Measurements from ENCODE around the gene NT5C. TPM values are rescaled to one million over a fixed set of nuclear protein-coding genes. Genes with fewer than 3 reads are reported as not detected.
A peak's percentile ranks its signal among the peaks of the same experiment; 100 is the strongest.

NT5C gene
- total RNA-seq, 4 donors from 2014 or later: 162 to 247 (median 208) TPM

GRCh38 chr17:75125984-75126383 lies 5.6 kb downstream of the NT5C start:
- Histone ChIP-seq H3K4me3 (no peak overlapping the region), H3K27me3 (no peaks in the 10 kb centered on the region), H3K36me3 (no peaks in the 10 kb centered on the region), H3K9me3 (no peaks in the 10 kb centered on the region), H3K27ac (peak overlapping the region in 3 of 4 donors; percentile 82 to 86 (median 83)), H3K4me1 (peaks cover 10 to 85% (median 42%) of the 10 kb centered on the region in 4 donors)
- TF ChIP-seq CTCF (IDR thresholded peaks at IDR 0.05) (no peak), EP300 (IDR thresholded peaks at IDR 0.05; ENCODE audit: low read depth) (no peak), POLR2A (IDR thresholded peaks at IDR 0.05) (no peak), POLR2AphosphoS5 (IDR thresholded peaks at IDR 0.05) (no peak)
- no peak for DNase-seq
- in situ Hi-C loops (cut with MboI; ENCODE audit: low pct_ligation_motif_present in 1 of 4, low pct_unique_long_range_greater_than_20kb in 1 of 4, low sequenced_read_pairs in 3 of 4): no loop called here
- 54 to 63% methylated on average over 2 to 3 of the region's 3 CpGs for WGBS, 2 donors (ENCODE audit: low coverage in 1 of 2)
- intact Hi-C loops (cut with DNase I; ENCODE audit: low total_unique reads): no loop called here

- Histone ChIP-seq H3K27ac (peak overlapping the region; percentile 82 to 89 (median 84)), H3K4me3 (no peak overlapping the region), H3K36me3 (no peaks in the 10 kb centered on the region), H3K27me3 (no peaks in the 10 kb centered on the region), H3K4me1 (peaks cover 13 to 82% (median 38%) of the 10 kb centered on the region in 4 donors), H3K9me3 (no peaks in the 10 kb centered on the region)
- in situ Hi-C loops (cut with MboI; ENCODE audit: low pct_ligation_motif_present in 1 of 4, low pct_unique_long_range_greater_than_20kb in 1 of 4, low sequenced_read_pairs in 3 of 4) (no loop called here), intact Hi-C loops (cut with DNase I; ENCODE audit: low total_unique reads) (no loop called here)
- WGBS, 2 donors (ENCODE audit: low coverage in 1 of 2): 76% methylated on average over 4 of the region's 4 CpGs; no CpG with 5 or more reads in 1 of the 2 donors
- no peak for DNase-seq
- no peak for TF ChIP-seq POLR2A (IDR thresholded peaks at IDR 0.05)
- no peak for TF ChIP-seq EP300 (IDR thresholded peaks at IDR 0.05; ENCODE audit: low read depth)
- TF ChIP-seq CTCF (IDR thresholded peaks at IDR 0.05): no peak
- no peak for TF ChIP-seq POLR2AphosphoS5 (IDR thresholded peaks at IDR 0.05)
Measured at GRCh38 chr17:75124819-75125162, 6.8 kb downstream of the NT5C start.

- peak; percentile 79 for TF ChIP-seq POLR2A (IDR thresholded peaks at IDR 0.05)
- peak; percentile 60 to 93 (median 82) for TF ChIP-seq POLR2AphosphoS5 (IDR thresholded peaks at IDR 0.05)
- no peak for TF ChIP-seq CTCF (IDR thresholded peaks at IDR 0.05)
- peak; percentile 75 for TF ChIP-seq EP300 (IDR thresholded peaks at IDR 0.05; ENCODE audit: low read depth)
- H3K9me3 ChIP-seq: no peaks in the 10 kb centered on the region
- peak; percentile 95 for DNase-seq
- WGBS, 2 donors (ENCODE audit: low coverage in 1 of 2): 52% methylated on average over 19 of the region's 19 CpGs; no CpG with 5 or more reads in 1 of the 2 donors
- peaks cover 13 to 77% (median 39%) of the 10 kb centered on the region in 4 donors for H3K4me1 ChIP-seq
- no peaks in the 10 kb centered on the region for H3K36me3 ChIP-seq
- no peaks in the 10 kb centered on the region for H3K27me3 ChIP-seq
- in situ Hi-C loops (cut with MboI; ENCODE audit: low pct_ligation_motif_present in 1 of 4, low pct_unique_long_range_greater_than_20kb in 1 of 4, low sequenced_read_pairs in 3 of 4) (no loop called here), intact Hi-C loops (cut with DNase I; ENCODE audit: low total_unique reads) (no loop called here)
- H3K4me3 ChIP-seq: no peak overlapping the region
- H3K27ac ChIP-seq: peak overlapping the region; percentile 82 to 89 (median 84)
Measured at GRCh38 chr17:75124041-75124818, 7.3 kb downstream of the NT5C start.

- in situ Hi-C loops (cut with MboI; ENCODE audit: low pct_ligation_motif_present in 1 of 4, low pct_unique_long_range_greater_than_20kb in 1 of 4, low sequenced_read_pairs in 3 of 4): loop anchor here (10.0 kb wide), 2 partner anchors 56 to 86 kb away; partner anchors contain the start of gene NUP85 (in 1 of the 4)
- peaks cover 11 to 70% (median 31%) of the 10 kb centered on the region in 4 donors for H3K4me1 ChIP-seq
Measured at GRCh38 chr17:75118307-75118706, 13.2 kb downstream of the NT5C start.

More at GRCh38 chr17:75118307-75118706, 13.2 kb downstream of the NT5C start:
- Histone ChIP-seq H3K9me3 (no peaks in the 10 kb centered on the region), H3K27me3 (no peaks in the 10 kb centered on the region), H3K4me3 (no peak overlapping the region), H3K36me3 (no peaks in the 10 kb centered on the region), H3K27ac (peak overlapping the region; percentile 85 to 89 (median 86))
- intact Hi-C loops (cut with DNase I; ENCODE audit: low total_unique reads): loop anchor here (10.0 kb wide), 1 partner anchor 286 kb away; the partner anchor contains the start of gene GRB2
- TF ChIP-seq POLR2AphosphoS5 (IDR thresholded peaks at IDR 0.05) (no peak), EP300 (IDR thresholded peaks at IDR 0.05; ENCODE audit: low read depth) (no peak), POLR2A (IDR thresholded peaks at IDR 0.05) (no peak), CTCF (IDR thresholded peaks at IDR 0.05) (no peak)
- no peak for DNase-seq
- 93% methylated on average over 14 of the region's 14 CpGs; no CpG with 5 or more reads in 1 of the 2 donors for WGBS, 2 donors (ENCODE audit: low coverage in 1 of 2)

All from transverse colon (tissue), 4 donors.